Measurements from ENCODE around the gene CLSTN2.

DNA sequence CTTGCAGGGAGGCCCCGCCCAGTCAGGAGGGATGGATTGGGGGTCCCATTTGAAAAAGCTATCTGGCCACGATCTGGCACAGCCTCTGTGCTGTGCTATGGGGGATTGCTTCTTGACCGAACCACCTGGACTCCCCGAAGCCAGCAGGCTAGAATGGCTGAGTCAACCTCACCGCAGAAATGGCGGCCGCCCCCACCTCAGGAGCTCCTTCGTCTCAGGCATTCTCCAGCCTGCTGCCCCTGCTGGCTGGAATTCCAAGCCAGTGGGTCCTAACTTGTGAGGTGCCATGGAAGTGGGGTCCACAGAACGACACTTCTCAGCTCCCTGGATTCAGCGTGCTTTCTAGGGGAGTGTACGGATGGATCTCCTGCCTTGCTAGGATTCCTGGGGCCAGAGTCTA is 562.3 kb downstream of the CLSTN2 start:
- TF ChIP-seq ZNF555 (tag by site-specific recombination; conservative IDR thresholded peaks at IDR 0.05): no peak
- TF ChIP-seq, protein P1, sequence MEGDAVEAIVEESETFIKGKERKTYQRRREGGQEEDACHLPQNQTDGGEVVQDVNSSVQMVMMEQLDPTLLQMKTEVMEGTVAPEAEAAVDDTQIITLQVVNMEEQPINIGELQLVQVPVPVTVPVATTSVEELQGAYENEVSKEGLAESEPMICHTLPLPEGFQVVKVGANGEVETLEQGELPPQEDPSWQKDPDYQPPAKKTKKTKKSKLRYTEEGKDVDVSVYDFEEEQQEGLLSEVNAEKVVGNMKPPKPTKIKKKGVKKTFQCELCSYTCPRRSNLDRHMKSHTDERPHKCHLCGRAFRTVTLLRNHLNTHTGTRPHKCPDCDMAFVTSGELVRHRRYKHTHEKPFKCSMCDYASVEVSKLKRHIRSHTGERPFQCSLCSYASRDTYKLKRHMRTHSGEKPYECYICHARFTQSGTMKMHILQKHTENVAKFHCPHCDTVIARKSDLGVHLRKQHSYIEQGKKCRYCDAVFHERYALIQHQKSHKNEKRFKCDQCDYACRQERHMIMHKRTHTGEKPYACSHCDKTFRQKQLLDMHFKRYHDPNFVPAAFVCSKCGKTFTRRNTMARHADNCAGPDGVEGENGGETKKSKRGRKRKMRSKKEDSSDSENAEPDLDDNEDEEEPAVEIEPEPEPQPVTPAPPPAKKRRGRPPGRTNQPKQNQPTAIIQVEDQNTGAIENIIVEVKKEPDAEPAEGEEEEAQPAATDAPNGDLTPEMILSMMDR (tag by site-specific recombination; IDR thresholded peaks at IDR 0.05): no peak
- no peak for TF ChIP-seq OSR2 (tag by site-specific recombination; IDR thresholded peaks at IDR 0.05)
- no peak for TF ChIP-seq ZNF292 (tag by site-specific recombination; IDR thresholded peaks at IDR 0.05; ENCODE audit: borderline replicate concordance, low read depth)
- no peak for TF ChIP-seq ZNF175 (tag by site-specific recombination; IDR thresholded peaks at IDR 0.05)
- no peak for TF ChIP-seq ZNF501 (tag by site-specific recombination; IDR thresholded peaks at IDR 0.05)
- no peak for TF ChIP-seq MEIS1 (CRISPR knock-in tag; IDR thresholded peaks at IDR 0.05; ENCODE audit: borderline replicate concordance)
- TF ChIP-seq, protein P2, sequence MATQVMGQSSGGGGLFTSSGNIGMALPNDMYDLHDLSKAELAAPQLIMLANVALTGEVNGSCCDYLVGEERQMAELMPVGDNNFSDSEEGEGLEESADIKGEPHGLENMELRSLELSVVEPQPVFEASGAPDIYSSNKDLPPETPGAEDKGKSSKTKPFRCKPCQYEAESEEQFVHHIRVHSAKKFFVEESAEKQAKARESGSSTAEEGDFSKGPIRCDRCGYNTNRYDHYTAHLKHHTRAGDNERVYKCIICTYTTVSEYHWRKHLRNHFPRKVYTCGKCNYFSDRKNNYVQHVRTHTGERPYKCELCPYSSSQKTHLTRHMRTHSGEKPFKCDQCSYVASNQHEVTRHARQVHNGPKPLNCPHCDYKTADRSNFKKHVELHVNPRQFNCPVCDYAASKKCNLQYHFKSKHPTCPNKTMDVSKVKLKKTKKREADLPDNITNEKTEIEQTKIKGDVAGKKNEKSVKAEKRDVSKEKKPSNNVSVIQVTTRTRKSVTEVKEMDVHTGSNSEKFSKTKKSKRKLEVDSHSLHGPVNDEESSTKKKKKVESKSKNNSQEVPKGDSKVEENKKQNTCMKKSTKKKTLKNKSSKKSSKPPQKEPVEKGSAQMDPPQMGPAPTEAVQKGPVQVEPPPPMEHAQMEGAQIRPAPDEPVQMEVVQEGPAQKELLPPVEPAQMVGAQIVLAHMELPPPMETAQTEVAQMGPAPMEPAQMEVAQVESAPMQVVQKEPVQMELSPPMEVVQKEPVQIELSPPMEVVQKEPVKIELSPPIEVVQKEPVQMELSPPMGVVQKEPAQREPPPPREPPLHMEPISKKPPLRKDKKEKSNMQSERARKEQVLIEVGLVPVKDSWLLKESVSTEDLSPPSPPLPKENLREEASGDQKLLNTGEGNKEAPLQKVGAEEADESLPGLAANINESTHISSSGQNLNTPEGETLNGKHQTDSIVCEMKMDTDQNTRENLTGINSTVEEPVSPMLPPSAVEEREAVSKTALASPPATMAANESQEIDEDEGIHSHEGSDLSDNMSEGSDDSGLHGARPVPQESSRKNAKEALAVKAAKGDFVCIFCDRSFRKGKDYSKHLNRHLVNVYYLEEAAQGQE (tag by site-specific recombination; IDR thresholded peaks at IDR 0.05): no peak
- TF ChIP-seq ZNF148 (tag by site-specific recombination; IDR thresholded peaks at IDR 0.05; ENCODE audit: borderline replicate concordance): no peak
- TF ChIP-seq KLF7 (tag by site-specific recombination; IDR thresholded peaks at IDR 0.05; ENCODE audit: borderline replicate concordance): no peak
- no peak for TF ChIP-seq ZSCAN16 (tag by site-specific recombination; IDR thresholded peaks at IDR 0.05)
- no peak for TF ChIP-seq GLIS2 (tag by site-specific recombination; IDR thresholded peaks at IDR 0.05)
- no peak for TF ChIP-seq ZNF157 (tag by site-specific recombination; IDR thresholded peaks at IDR 0.05)
- no peak for TF ChIP-seq ZNF768 (tag by site-specific recombination; IDR thresholded peaks at IDR 0.05)

All from HEK293 (cell line).